HL-60 (cell line): ENCODE data around the gene EFCAB8.
"Not testable (repeated sequence)": the region's sequence is repeated elsewhere in the genome, so short reads cannot be mapped to it uniquely, and the experiment has no call there.

Source experiments
- DNase-seq, 2 experiments: peaks; one replicate each; pipeline ENCODE4 v3.0.0-alpha.2; 2010 to 2020; ENCODE audit warnings: low read depth in 1 of 2, low spot score in 1 of 2
- H3K27ac ChIP-seq: fragments of 250-450 bp; sonication (Bioruptor Pico); replicated peaks from 2 replicates; pipeline ENCODE4 v1.5.1; 2020; ENCODE audit warnings: mild to moderate bottlenecking, moderate library complexity
- H3K27me3 ChIP-seq: fragments of 250-450 bp; sonication (Bioruptor Pico); 2 replicates; pipeline ENCODE4 v1.5.1; 2021; ENCODE audit warnings: mild to moderate bottlenecking, moderate library complexity; ENCODE audit not compliant: insufficient read depth, poor library complexity, severe bottlenecking
- H3K4me3 ChIP-seq: replicated peaks from 2 replicates; pipeline ENCODE4 v1.5.1; 2011; ENCODE audit warnings: mild to moderate bottlenecking, control low read depth, low read length; ENCODE audit not compliant: insufficient read depth
- CTCF ChIP-seq: IDR thresholded peaks from one replicate; pipeline ENCODE4 v1.5.1; 2011; ENCODE audit warnings: low read length, control low read depth, inconsistent platforms; ENCODE audit not compliant: insufficient read depth
- GABPA ChIP-seq: IDR thresholded peaks from 2 replicates; pipeline ENCODE4 v1.6.1; 2012; ENCODE audit warnings: low read depth
- POLR2AphosphoS5 ChIP-seq: IDR thresholded peaks from 2 replicates; pipeline ENCODE4 v1.6.1; 2012; ENCODE audit warnings: low read depth
- SPI1 ChIP-seq: IDR thresholded peaks from 2 replicates; pipeline ENCODE4 v1.6.1; 2012; ENCODE audit warnings: low read depth, mild to moderate bottlenecking, borderline replicate concordance
- TF ChIP-seq, protein P1 (sequence below): IDR thresholded peaks from 2 replicates; pipeline ENCODE4 v1.6.1; 2012; ENCODE audit warnings: low read depth; ENCODE audit not compliant: insufficient replicate concordance

The EFCAB8 gene

DNA sequence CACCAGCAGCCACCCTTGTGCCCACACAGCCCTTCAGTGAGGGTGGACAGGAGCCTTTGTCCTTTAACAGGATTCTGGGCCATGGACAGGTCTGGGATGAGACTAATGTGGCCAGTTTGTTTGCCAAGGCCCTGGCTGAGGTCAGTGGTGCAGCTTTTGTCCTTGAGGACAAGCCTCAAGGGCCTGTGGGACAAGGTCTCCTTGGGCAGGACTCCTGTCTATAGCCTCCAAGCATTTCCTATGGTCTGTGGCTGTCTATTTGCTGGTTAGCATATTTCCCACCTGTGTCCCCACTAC lies 101.4 kb downstream of the EFCAB8 start:
- no peak for TF ChIP-seq CTCF
- no peak for TF ChIP-seq SPI1
- no peak for TF ChIP-seq POLR2AphosphoS5
- TF ChIP-seq, protein P1, sequence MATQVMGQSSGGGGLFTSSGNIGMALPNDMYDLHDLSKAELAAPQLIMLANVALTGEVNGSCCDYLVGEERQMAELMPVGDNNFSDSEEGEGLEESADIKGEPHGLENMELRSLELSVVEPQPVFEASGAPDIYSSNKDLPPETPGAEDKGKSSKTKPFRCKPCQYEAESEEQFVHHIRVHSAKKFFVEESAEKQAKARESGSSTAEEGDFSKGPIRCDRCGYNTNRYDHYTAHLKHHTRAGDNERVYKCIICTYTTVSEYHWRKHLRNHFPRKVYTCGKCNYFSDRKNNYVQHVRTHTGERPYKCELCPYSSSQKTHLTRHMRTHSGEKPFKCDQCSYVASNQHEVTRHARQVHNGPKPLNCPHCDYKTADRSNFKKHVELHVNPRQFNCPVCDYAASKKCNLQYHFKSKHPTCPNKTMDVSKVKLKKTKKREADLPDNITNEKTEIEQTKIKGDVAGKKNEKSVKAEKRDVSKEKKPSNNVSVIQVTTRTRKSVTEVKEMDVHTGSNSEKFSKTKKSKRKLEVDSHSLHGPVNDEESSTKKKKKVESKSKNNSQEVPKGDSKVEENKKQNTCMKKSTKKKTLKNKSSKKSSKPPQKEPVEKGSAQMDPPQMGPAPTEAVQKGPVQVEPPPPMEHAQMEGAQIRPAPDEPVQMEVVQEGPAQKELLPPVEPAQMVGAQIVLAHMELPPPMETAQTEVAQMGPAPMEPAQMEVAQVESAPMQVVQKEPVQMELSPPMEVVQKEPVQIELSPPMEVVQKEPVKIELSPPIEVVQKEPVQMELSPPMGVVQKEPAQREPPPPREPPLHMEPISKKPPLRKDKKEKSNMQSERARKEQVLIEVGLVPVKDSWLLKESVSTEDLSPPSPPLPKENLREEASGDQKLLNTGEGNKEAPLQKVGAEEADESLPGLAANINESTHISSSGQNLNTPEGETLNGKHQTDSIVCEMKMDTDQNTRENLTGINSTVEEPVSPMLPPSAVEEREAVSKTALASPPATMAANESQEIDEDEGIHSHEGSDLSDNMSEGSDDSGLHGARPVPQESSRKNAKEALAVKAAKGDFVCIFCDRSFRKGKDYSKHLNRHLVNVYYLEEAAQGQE = no peak
- TF ChIP-seq GABPA = no peak
- H3K27me3 ChIP-seq = no peaks in the 10 kb centered on the region
- no peak overlapping the region for H3K4me3 ChIP-seq
- H3K27ac ChIP-seq = no peak overlapping the region
- DNase-seq = no peak

DNA sequence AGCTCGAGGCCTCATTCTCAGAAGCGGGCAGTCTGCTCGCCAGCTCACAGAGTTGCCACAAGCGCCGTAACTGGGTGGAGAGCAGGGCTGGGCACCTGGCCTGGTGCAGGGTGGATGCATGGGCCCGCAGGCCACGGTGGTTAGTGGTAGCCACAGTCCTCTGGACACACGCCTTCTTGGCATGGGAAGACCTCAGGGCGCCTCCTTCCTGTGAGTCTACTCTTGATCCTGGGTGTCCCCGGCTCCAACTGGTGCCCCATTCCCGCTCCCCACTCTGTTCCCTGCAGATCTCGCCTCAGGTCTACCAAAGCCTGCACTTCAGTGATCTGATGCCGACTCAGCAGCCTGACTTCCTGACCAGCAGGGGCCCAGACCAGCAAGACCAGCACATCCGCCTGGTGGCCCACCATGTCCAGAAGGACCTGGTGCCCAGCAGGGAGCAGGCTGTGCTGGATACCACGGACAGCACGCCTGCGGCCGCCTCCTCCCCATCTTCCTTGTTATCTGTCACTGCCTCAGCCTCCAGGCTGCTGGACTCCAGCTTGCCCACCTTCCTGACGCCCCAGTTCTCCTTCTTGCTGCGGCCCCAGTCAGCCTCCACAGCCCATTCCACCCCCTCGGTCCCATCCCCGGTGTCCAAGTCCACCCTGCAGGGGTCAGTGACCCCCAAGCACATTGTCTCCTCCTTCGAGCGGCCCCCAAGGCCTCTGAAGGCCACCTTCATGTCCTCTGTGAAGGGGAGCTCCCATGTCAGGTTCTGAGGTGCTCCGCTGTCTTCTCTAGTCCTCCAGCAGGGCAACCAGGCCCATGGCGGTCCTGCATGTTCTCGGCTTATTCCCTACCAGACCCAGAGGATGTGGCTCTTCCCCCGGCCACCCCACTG lies 102.4 kb downstream of the EFCAB8 start:
- Histone ChIP-seq H3K4me3 (no peak overlapping the region), H3K27me3 (no peaks in the 10 kb centered on the region), H3K27ac (no peak overlapping the region)
- TF ChIP-seq GABPA (no peak), POLR2AphosphoS5 (no peak), CTCF (no peak), SPI1 (no peak)
- TF ChIP-seq, protein P1 = no peak
- DNase-seq = no peak

GRCh38 chr20:32962053-32962452 lies 103.3 kb downstream of the EFCAB8 start:
- DNase-seq = no peak
- H3K27ac ChIP-seq = no peak overlapping the region
- TF ChIP-seq, protein P1 = no peak
- no peak for TF ChIP-seq SPI1
- no peak for TF ChIP-seq POLR2AphosphoS5
- TF ChIP-seq CTCF = no peak
- TF ChIP-seq GABPA = no peak
- no peak overlapping the region for H3K4me3 ChIP-seq
- H3K27me3 ChIP-seq = no peaks in the 10 kb centered on the region

DNA sequence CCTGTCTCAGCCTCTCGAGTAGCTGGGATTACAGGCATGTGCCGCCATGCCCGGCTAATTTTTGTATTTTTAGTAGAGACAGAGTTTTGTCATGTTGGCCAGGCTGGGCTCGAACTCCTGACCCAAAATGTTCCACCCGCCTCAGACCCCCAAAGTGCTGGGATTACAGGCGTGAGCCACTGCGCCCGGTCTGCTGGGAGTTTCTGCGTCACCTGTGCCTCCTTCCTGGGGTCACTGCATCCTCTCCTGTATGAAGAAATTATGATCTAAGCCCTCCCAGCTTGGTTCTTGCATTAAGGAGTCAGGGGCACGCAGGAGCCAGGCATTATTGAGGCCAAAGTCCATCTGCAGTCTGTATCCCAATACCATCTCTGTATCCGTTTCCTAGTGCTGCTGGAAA lies 103.9 kb downstream of the EFCAB8 start:
- not testable (repeated sequence) for H3K27me3 ChIP-seq, DNase-seq, H3K4me3 ChIP-seq, H3K27ac ChIP-seq
